Lower leg skin (tissue), 4 donors: Measurements from ENCODE around the gene DBN1. TPM values are rescaled to one million over a fixed set of nuclear protein-coding genes. Genes with fewer than 3 reads are reported as not detected.

ENCODE experiments used
- DNase-seq, 2 donors: peaks; one replicate each; pipeline ENCODE4 v3.0.0-alpha.2; 2019; ENCODE audit warnings: low spot score in 2 of 2
- H3K4me3 ChIP-seq: fragments of 200-600 bp; sonication (generic); 2 replicates; pipeline ENCODE4 v1.5.1; 2017; ENCODE audit warnings: mild to moderate bottlenecking, low read depth; ENCODE audit not compliant: poor library complexity, severe bottlenecking
- POLR2A ChIP-seq, 2 donors: fragments of 450-650 bp; IDR thresholded peaks; one replicate each; pipeline ENCODE4 v1.6.1; 2016 to 2017; ENCODE audit warnings: antibody characterized with exemption in 2 of 2, mild to moderate bottlenecking in 1 of 2, moderate library complexity in 1 of 2
- WGBS, 2 donors: methylation state at CpG; one replicate each; pipeline ENCODE4 v1.1.5; 2018; 5-methylcytosine and 5-hydroxymethylcytosine counted together
- intact Hi-C: fragments of 100-400 bp; cut with DNase I; formaldehyde crosslinking; loops from one replicate; pipeline ENCODE4 v1.15.0; 2023; ENCODE audit warnings: low total_unique reads
- total RNA-seq, 4 donors: library from RNA; depleted of rRNA; stranded (reverse); fragments of >200 nt; gene quantifications; one replicate each; pipeline ENCODE4 v1.1.0, GENCODE V29; 2016
- TF ChIP-seq, protein P1 (sequence below), 3 donors: fragments of 450-650 bp; IDR thresholded peaks; one replicate each; pipeline ENCODE4 v1.5.1; 2016; ENCODE audit warnings: antibody characterized with exemption in 3 of 3, mild to moderate bottlenecking in 3 of 3, moderate library complexity in 2 of 3

Gene DBN1
- total RNA-seq, 4 donors from 2014 or later, result 14.0 to 65.5 (median 27.6) TPM

DNA sequence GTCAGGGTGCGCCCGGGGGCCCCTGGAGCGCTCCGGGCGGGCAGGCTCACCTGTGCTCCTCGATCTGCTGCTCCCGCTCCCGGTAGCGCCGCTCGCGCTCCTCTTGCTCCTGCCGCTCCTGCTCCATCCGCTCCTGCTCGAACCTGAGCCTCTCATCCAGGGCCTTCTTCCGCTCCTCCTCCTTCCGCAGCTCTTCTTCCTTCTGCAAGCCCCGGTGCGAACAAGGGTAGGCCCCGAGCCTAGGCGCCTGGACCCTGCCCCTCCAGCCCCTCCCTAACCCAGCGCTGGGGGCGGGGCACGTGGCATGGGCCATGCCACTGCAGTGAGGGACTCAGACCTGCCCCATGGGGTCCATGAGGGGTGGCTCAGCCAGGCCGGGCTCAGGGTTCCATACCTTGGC is 6.6 kb downstream of the DBN1 start:
- no peak for DNase-seq
- TF ChIP-seq, protein P1, sequence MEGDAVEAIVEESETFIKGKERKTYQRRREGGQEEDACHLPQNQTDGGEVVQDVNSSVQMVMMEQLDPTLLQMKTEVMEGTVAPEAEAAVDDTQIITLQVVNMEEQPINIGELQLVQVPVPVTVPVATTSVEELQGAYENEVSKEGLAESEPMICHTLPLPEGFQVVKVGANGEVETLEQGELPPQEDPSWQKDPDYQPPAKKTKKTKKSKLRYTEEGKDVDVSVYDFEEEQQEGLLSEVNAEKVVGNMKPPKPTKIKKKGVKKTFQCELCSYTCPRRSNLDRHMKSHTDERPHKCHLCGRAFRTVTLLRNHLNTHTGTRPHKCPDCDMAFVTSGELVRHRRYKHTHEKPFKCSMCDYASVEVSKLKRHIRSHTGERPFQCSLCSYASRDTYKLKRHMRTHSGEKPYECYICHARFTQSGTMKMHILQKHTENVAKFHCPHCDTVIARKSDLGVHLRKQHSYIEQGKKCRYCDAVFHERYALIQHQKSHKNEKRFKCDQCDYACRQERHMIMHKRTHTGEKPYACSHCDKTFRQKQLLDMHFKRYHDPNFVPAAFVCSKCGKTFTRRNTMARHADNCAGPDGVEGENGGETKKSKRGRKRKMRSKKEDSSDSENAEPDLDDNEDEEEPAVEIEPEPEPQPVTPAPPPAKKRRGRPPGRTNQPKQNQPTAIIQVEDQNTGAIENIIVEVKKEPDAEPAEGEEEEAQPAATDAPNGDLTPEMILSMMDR (IDR thresholded peaks at IDR 0.05), result no peak
- TF ChIP-seq POLR2A (IDR thresholded peaks at IDR 0.05), result no peak
- 94% methylated on average over 24 to 25 of the region's 25 CpGs for WGBS, 2 donors
- no peak overlapping the region for H3K4me3 ChIP-seq
- intact Hi-C loops, result loop anchor here (5.0 kb wide), 1 partner anchor 460 kb away; the partner anchor contains the start of gene UIMC1

DNA sequence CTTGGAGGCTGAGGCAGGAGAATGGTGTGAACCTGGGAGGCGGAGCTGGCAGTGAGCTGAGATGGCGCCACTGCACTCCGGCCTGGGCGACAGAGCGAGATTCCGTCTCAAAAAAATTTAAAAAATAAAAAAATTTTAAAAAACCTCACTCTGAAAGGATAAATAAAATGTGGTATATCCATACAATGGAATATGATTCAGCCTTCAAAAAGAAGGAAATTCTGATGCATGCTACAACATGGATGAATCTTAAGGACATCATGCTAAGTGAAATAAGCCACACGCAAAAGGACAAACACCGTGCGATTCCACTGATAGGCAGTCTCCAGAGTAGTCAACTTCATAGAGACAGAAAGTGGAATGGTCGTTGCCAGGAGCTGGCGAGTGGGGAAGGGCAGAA is 8.4 kb downstream of the DBN1 start:
- no peak for DNase-seq
- WGBS, 2 donors, result 91 to 97% methylated on average over 11 of the region's 11 CpGs
- TF ChIP-seq POLR2A (IDR thresholded peaks at IDR 0.05), result no peak
- TF ChIP-seq, protein P1 (IDR thresholded peaks at IDR 0.05), result no peak
- no peak overlapping the region for H3K4me3 ChIP-seq
- intact Hi-C loops, result loop anchor here (5.0 kb wide), 1 partner anchor 458 kb away; the partner anchor contains the start of gene UIMC1

DNA sequence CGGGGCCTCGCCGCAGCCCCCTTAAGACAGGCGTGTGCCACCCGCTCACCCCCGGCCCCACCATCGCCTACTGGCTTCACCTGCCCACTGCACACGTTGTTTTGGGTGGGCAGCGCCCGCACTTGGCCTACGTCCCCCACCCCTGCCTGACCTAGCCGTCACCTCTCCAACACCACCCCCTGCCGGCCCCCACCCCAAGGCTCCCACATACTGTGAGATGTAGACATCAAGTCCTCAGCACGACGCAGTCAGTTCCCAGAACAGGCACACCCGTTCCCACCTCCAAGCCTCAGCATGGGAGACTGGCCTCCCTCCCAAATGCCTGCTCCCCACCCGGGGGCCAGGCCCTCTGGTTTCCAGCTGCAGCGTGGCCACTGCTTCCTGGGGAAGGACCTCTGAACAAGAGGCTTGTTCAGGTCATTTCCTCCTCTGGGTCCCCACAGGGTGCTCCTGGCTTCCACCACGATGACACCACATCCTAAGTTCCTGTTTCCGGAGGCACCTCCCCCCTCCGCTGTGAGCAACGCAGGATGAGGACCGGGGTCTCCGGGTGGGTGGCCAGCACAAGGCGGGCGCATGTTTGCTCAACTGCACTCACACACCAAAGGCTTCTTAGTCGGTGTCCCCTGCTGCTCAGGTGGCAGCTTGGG is 11.3 kb downstream of the DBN1 start:
- no peak overlapping the region for H3K4me3 ChIP-seq
- WGBS, 2 donors, result 67 to 77% methylated on average over 27 of the region's 27 CpGs
- TF ChIP-seq, protein P1 (IDR thresholded peaks at IDR 0.05), result no peak
- no peak for TF ChIP-seq POLR2A (IDR thresholded peaks at IDR 0.05)
- intact Hi-C loops, result no loop called here
- DNase-seq, result no peak

DNA sequence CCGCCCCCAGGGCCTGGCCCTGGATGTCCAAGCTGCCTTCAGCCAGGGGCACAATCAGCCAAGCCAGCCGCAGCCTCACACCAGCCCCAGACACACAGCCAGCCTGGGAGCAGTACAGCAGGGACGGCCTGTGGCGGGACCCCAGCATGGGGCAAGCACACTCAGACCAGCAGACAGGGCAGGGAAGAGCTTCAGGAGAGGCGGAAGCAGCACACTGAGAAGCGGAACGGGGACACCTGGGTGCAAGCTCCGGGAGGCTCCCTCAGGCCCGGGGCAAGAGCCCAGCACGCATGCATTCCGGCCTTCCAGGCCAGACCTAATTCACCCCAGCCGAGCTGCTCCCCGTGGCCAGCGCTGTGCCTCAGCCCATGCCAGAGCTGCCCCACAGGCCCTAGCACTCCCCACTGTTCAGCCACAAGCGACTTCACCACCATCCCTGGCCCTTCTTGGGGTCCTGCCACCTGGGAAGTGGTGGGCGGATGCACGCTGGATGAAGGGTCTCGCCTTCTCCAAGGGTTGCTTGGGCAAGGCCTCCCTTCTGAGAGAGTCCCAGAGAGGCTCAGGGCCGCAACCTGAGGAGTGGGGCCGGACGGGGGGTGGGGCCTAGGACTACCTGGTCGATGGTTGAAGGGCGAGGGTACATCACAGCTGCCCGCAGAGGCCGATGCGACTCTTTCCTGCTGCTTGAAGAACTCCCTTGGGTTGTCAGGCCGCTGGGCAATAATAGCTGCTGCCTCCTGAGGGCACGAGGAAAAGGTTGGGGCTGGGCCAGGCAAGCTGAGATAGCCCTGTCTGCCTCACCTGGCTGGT is 13.4 kb downstream of the DBN1 start:
- 91% methylated on average over 28 of the region's 28 CpGs for WGBS, 2 donors
- H3K4me3 ChIP-seq, result no peak overlapping the region
- no peak for DNase-seq
- intact Hi-C loops, result loop anchor here (10.0 kb wide), 1 partner anchor 145 kb away; the partner anchor contains the start of gene MXD3
- no peak for TF ChIP-seq POLR2A (IDR thresholded peaks at IDR 0.05)
- TF ChIP-seq, protein P1 (IDR thresholded peaks at IDR 0.05), result no peak

DNA sequence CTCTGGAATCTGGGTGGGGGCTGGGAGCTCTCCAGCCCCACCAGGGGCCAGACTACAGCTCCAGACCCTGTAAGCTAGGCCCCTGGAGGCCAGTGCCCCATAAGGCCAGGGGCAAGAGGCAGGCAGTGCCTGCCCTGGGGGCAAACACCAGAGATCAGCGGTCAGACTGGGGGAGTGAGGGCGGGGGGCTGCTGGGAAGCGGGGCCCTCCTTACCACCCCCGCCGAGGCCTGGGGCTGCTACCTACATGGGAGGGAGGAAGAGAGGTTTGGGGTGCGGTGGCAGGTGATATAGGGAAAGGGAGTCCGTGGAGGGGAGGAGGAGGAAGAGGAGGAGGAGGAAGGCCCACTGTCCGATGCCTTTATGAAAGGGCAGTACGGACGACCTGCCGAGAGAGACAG is 14.1 kb downstream of the DBN1 start:
- 78 to 89% methylated on average over 11 of the region's 11 CpGs for WGBS, 2 donors
- no peak for DNase-seq
- no peak for TF ChIP-seq POLR2A (IDR thresholded peaks at IDR 0.05)
- TF ChIP-seq, protein P1 (IDR thresholded peaks at IDR 0.05), result no peak
- intact Hi-C loops, result loop anchor here (10.0 kb wide), 1 partner anchor 145 kb away; the partner anchor contains the start of gene MXD3
- no peak overlapping the region for H3K4me3 ChIP-seq
